ENCODE data around the gene AFAP1L2.

- TF ChIP-seq CTCF (IDR thresholded peaks at IDR 0.05) (no peak), TCF7L2 (IDR thresholded peaks at IDR 0.05; ENCODE audit: low read depth, low read length) (no peak), REST (IDR thresholded peaks at IDR 0.05; ENCODE audit: insufficient read depth in 1 of 2, low read depth in 2 of 2, low read length in 1 of 2) (no peak), POLR2AphosphoS5 (IDR thresholded peaks at IDR 0.05; ENCODE audit: low read depth, low read length) (no peak), SIN3A (IDR thresholded peaks at IDR 0.05; ENCODE audit: borderline replicate concordance, insufficient read depth, low read depth, low read length) (no peak)
These were observed 9.8 kb downstream of the AFAP1L2 start for GRCh38 chr10:114394531-114394930.

All from Panc1 (cell line).